Activated T-helper 9 cell treated with anti-CD3 and anti-CD28 coated beads, Interleukin-2, amount 50 U/mL, for 16 hours (primary cell): ENCODE results near the gene TK1.
A peak's percentile ranks its signal among the peaks of the same experiment; 100 is the strongest.

ENCODE experiments used
- DNase-seq: peaks from one replicate; pipeline ENCODE4 v3.0.0-alpha.2; 2020; ENCODE audit warnings: low read depth

The TK1 gene

GRCh38 chr17:78133179-78133951, 53.5 kb downstream of the TK1 start:
- no peak for DNase-seq

- no peak for DNase-seq
Measured at GRCh38 chr17:78132767-78133178, 54.1 kb downstream of the TK1 start.

- DNase-seq = peak; percentile 59
Measured at GRCh38 chr17:78132084-78132676, 54.7 kb downstream of the TK1 start.

GRCh38 chr17:78131172-78132083, 55.4 kb downstream of the TK1 start:
- peak; percentile 45 for DNase-seq

GRCh38 chr17:78130437-78131101, 56.3 kb downstream of the TK1 start, which contains the start of gene TMC8:
Gene TMC8 (plus strand): TSS chr17:78130771. CDS start chr17:78131589, 818 bp downstream.
- DNase-seq = peak; percentile 51

GRCh38 chr17:78130090-78130436, 56.8 kb downstream of the TK1 start:
- no peak for DNase-seq

- no peak for DNase-seq
Measured at GRCh38 chr17:78129351-78130089, 57.3 kb downstream of the TK1 start.

- peak; percentile 55 for DNase-seq
Measured at GRCh38 chr17:78128551-78129350, 58.1 kb downstream of the TK1 start, which contains the start of gene TMC6. Gene TMC6 (minus strand): TSS chr17:78128755. CDS start chr17:78126832, 1,923 bp downstream.

- no peak for DNase-seq
Measured at GRCh38 chr17:78127888-78128550, 58.8 kb downstream of the TK1 start.

- DNase-seq = peak; percentile 41
Measured at GRCh38 chr17:78127239-78127887, 59.5 kb downstream of the TK1 start.

- DNase-seq = no peak
Measured at GRCh38 chr17:78126895-78127238, 60.0 kb downstream of the TK1 start.

- DNase-seq = no peak
Measured at GRCh38 chr17:78125976-78126894, 60.6 kb downstream of the TK1 start.

GRCh38 chr17:78125138-78125913, 61.5 kb downstream of the TK1 start:
- no peak for DNase-seq

GRCh38 chr17:78124836-78125137, 62.1 kb downstream of the TK1 start:
- no peak for DNase-seq
